ENCODE data around the gene CLDN24. TPM values are rescaled to one million over a fixed set of nuclear protein-coding genes. Genes with fewer than 3 reads are reported as not detected.

Gene CLDN24
- total RNA-seq (2021; ENCODE audit: unreplicated experiment): not detected
- polyA plus RNA-seq (2012): 0.10 TPM in 1 of 2 replicates, not detected in the other
- Bru-seq, nascent RNA: not detected
- BruChase-seq, experiment 1, labeled RNA remaining after a 6-hour chase: not detected
- not detected for BruChase-seq, experiment 2, labeled RNA remaining after a 2-hour chase
- long read RNA-seq: 0 reads

GRCh38 chr4:183322326-183322725 lies at the start of gene CLDN24:
Gene CLDN24 (minus strand): TSS chr4:183322426. CDS start chr4:183322426, 0 bp downstream.
- 0 out of 4 replicates have a peak, but pooled peaks cover 0 to 3% of the 10 kb centered on the region in 2 experiments for H3K36me3 ChIP-seq (ENCODE audit: control insufficient read depth in 1 of 2, insufficient read depth in 2 of 2, low read length in 2 of 2)
- TF ChIP-seq ATF3 (IDR thresholded peaks at IDR 0.05): no peak
- TF ChIP-seq EZH2 (IDR thresholded peaks at IDR 0.05): no peak
- TF ChIP-seq SIN3A (IDR thresholded peaks at IDR 0.05; ENCODE audit: low read depth): no peak
- no peak for TF ChIP-seq JUND (IDR thresholded peaks at IDR 0.05)
- TF ChIP-seq FOSL1 (IDR thresholded peaks at IDR 0.05; ENCODE audit: low read depth): no peak
- no peak for TF ChIP-seq ZBTB33 (IDR thresholded peaks at IDR 0.05; ENCODE audit: extremely low read depth, insufficient replicate concordance, low read length)
- no peak for TF ChIP-seq MAX (IDR thresholded peaks at IDR 0.05)
- peaks cover 0 to 3% of the 10 kb centered on the region in 2 experiments; a peak in 1 of 4 replicates for H3K9me3 ChIP-seq (ENCODE audit: control insufficient read depth in 1 of 2, insufficient read depth in 1 of 2, low read depth in 1 of 2, low read length in 2 of 2)
- no peaks in the 10 kb centered on the region for H3K9me2 ChIP-seq (ENCODE audit: insufficient read depth)
- no peak within 1 kb of the TSS for H3K4me2 ChIP-seq (ENCODE audit: low read length)
- H2AFZ ChIP-seq (ENCODE audit: low read depth, low read length, poor library complexity, severe bottlenecking): no peak within 1 kb of the TSS
- intact Hi-C loops (cut with micrococcal nuclease): no loop called here
- H3K4me1 ChIP-seq (ENCODE audit: control insufficient read depth in 1 of 2, insufficient read depth in 2 of 2, low read length in 2 of 2): peaks cover 0 to 12% of the 10 kb centered on the region in 2 experiments; a peak in 2 of 4 replicates
- no TSS peak for BruUV-seq (replicated peaks)
- CTCF ChIA-PET: no interaction called here
- no peak within 1 kb of the TSS for H3K9ac ChIP-seq (ENCODE audit: low read length)
- no peak for ATAC-seq
- no peak within 1 kb of the TSS for H3K4me3 ChIP-seq (replicated peaks in 1 of 2; ENCODE audit: low read depth in 1 of 2, low read length in 2 of 2)
- H3K27me3 ChIP-seq (ENCODE audit: insufficient read depth, low read length): no peaks in the 10 kb centered on the region
- no peak within 1 kb of the TSS for H3K27ac ChIP-seq (ENCODE audit: low read depth, low read length)
- H4K20me1 ChIP-seq (ENCODE audit: insufficient read depth): no peaks in the 10 kb centered on the region
- no peak for DNase-seq (ENCODE audit: low read depth, low spot score)
- RAD21 ChIA-PET (ENCODE audit: low non-redundant PET in 1 of 2, low total read pairs in 2 of 2, uncharacterized antibody in 2 of 2, unreplicated experiment in 2 of 2): no interaction called here
- H3K79me2 ChIP-seq (ENCODE audit: insufficient read depth, low read length): no peaks in the 10 kb centered on the region
- POLR2A ChIA-PET: no interaction called here

- Histone ChIP-seq H3K9ac (ENCODE audit: low read length) (no peak overlapping the region), H3K4me2 (ENCODE audit: low read length) (no peak overlapping the region), H3K4me1 (ENCODE audit: control insufficient read depth in 1 of 2, insufficient read depth in 2 of 2, low read length in 2 of 2) (no peaks in the 10 kb centered on the region), H3K27me3 (ENCODE audit: insufficient read depth, low read length) (no peaks in the 10 kb centered on the region), H3K27ac (ENCODE audit: low read depth, low read length) (no peak overlapping the region), H3K9me3 (ENCODE audit: control insufficient read depth in 1 of 2, insufficient read depth in 1 of 2, low read depth in 1 of 2, low read length in 2 of 2) (no peaks in the 10 kb centered on the region), H3K9me2 (ENCODE audit: insufficient read depth) (no peaks in the 10 kb centered on the region), H3K4me3 (replicated peaks in 1 of 2; ENCODE audit: low read depth in 1 of 2, low read length in 2 of 2) (no peak overlapping the region), H3K36me3 (ENCODE audit: control insufficient read depth in 1 of 2, insufficient read depth in 2 of 2, low read length in 2 of 2) (no peaks in the 10 kb centered on the region), H4K20me1 (ENCODE audit: insufficient read depth) (no peaks in the 10 kb centered on the region), H3K79me2 (ENCODE audit: insufficient read depth, low read length) (no peaks in the 10 kb centered on the region), H2AFZ (ENCODE audit: low read depth, low read length, poor library complexity, severe bottlenecking) (no peak overlapping the region)
- ChIA-PET POLR2A (no interaction called here), CTCF (no interaction called here), RAD21 (ENCODE audit: low non-redundant PET in 1 of 2, low total read pairs in 2 of 2, uncharacterized antibody in 2 of 2, unreplicated experiment in 2 of 2) (no interaction called here)
- ATAC-seq (no peak), DNase-seq (ENCODE audit: low read depth, low spot score) (no peak)
- no peak for TF ChIP-seq SIN3A (IDR thresholded peaks at IDR 0.05; ENCODE audit: low read depth)
- TF ChIP-seq CEBPB (IDR thresholded peaks at IDR 0.05; ENCODE audit: low read depth): no peak
- TF ChIP-seq SRF (IDR thresholded peaks at IDR 0.05; ENCODE audit: low read depth): no peak
- TF ChIP-seq MAX (IDR thresholded peaks at IDR 0.05): no peak
- TF ChIP-seq TCF7L2 (IDR thresholded peaks at IDR 0.05; ENCODE audit: borderline replicate concordance, extremely low read depth, insufficient read depth, insufficient read length): no peak
- BruUV-seq (replicated peaks): no TSS peak
- intact Hi-C loops (cut with micrococcal nuclease): no loop called here
These were observed 48.6 kb upstream of the CLDN24 start for GRCh38 chr4:183370786-183371185.
